Measurements from ENCODE around the gene PATZ1.
"Not testable (repeated sequence)": the region's sequence is repeated elsewhere in the genome, so short reads cannot be mapped to it uniquely, and the experiment has no call there.

PATZ1 gene

DNA sequence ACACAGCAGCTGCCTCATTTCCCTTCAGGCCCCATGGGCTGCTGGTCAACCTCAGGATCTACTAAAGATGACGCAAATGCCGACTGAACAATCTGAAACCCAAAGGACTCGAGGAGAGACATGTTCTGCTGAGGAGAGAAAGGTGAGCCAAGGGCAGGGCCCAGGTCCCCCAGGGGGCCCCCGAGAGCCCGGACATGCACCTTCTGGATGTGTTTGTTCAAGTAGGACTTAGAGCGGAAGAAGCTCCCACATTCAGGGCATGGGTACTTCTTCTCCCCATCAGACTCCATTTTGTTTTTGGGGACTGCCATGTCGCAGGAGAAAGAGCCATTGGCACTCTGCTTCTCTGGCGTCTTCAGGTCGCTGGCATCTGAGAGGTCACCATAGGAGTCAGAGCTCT is 19.3 kb downstream of the PATZ1 start:
- DNase-seq (ENCODE audit: extremely low spot score) = no peak
- ChIA-PET CTCF (interaction anchor here (5.6 kb wide), 1 partner anchor 14 kb away, joined by 39 read pairs; no protein-coding TSS in a partner anchor), POLR2A (no interaction called here)
- TF ChIP-seq CTCF (IDR thresholded peaks at IDR 0.05; ENCODE audit: control extremely low read depth, extremely low read depth, low read depth, missing control alignments) = no peak

DNA sequence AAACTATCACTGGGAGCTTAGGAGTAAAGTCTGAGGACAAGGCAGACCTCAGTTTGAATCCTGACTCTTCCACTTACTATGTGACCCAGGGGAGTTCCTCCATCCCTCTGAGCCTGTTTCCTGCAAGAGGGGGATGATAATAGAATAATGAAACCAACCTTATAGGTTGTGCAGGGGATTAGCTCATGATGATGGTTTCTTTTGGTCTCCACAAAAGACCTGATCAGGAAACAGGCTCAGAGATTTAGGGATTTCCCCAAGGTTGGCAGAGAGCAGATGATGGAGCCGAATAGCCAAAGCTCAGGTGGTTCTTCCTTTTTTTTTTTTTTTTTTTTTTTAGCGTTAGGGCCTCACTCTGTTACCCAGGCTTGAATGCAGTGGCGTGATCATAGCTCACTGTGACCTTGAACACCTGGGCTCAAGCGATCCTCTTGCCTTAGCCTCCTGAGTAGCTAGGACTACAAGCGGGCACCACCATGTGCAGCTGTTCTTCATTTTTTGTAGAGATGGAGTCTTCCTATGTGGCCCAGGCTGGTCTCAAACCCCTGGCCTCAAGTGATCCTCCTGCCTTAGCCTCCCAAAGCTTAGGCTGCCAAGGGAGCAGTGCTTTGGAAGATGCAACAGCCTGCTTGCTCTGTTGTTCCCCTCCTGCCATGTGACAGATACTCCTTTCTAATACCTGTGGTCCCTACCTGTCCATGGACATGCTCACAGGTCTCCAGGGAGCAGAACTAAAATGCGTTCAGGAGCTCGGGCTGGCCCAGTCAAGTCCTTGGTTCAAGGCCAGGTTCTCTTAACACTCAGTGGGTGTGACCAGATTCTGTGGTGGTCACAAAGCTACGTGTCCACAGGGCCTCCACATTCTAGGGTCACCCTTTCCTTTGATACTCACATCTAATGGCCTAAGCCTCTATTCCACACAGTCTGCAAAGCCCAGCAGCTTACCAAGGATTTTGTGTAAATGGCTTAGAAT is 22.3 kb downstream of the PATZ1 start:
- ChIA-PET POLR2A (no interaction called here), CTCF (interaction anchor here (1.0 to 5.6 kb wide), 7 partner anchors 8 to 51 kb away, joined by 3 to 39 read pairs (median 4); partner anchors contain the start of gene PIK3IP1)
- TF ChIP-seq CTCF (IDR thresholded peaks at IDR 0.05; ENCODE audit: control extremely low read depth, extremely low read depth, low read depth, missing control alignments) = no peak
- no peak for DNase-seq (ENCODE audit: extremely low spot score)

DNA sequence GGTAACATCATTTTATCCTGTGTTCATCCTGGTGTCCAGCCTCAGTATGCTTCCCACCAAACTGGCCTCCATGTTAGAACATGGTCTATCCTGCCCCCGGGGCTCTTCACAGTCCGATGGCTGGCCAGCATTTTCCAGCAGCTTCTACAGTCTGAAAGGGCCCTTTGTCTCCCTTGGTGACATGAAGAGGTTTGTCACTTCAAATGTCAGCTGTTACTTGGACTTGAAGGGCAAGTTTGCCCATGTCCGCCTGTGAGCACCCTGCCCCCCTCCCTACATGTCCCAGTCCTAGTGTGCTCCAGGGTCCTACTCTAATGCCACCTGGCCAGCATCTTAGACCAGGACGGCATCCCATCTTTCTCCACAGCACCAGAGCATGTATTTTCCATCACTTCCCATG is 24.7 kb downstream of the PATZ1 start:
- no peak for TF ChIP-seq CTCF (IDR thresholded peaks at IDR 0.05; ENCODE audit: control extremely low read depth, extremely low read depth, low read depth, missing control alignments)
- ChIA-PET CTCF (interaction anchor here (0.6 to 2.2 kb wide), 2 partner anchors 8 to 18 kb away, joined by 3 to 17 read pairs; no protein-coding TSS in a partner anchor), POLR2A (no interaction called here)
- DNase-seq (ENCODE audit: extremely low spot score) = no peak

- POLR2A ChIA-PET; DNase-seq (ENCODE audit: extremely low spot score): not testable (repeated sequence)
- CTCF ChIA-PET = interaction anchor here (1.0 to 6.5 kb wide), 21 partner anchors 9 to 229 kb away, joined by 3 to 84 read pairs (median 5); partner anchors contain the start of genes LIMK2, PIK3IP1 and SELENOM
Measured at GRCh38 chr22:31314220-31314619, 31.9 kb downstream of the PATZ1 start.

GRCh38 chr22:31313366-31314147 is 32.6 kb downstream of the PATZ1 start:
- CTCF ChIA-PET = interaction anchor here (0.9 to 6.5 kb wide), 40 partner anchors 8 to 317 kb away, joined by 3 to 84 read pairs (median 4); partner anchors contain the start of genes LIMK2, PATZ1, PIK3IP1 and SELENOM
- POLR2A ChIA-PET = no interaction called here

DNA sequence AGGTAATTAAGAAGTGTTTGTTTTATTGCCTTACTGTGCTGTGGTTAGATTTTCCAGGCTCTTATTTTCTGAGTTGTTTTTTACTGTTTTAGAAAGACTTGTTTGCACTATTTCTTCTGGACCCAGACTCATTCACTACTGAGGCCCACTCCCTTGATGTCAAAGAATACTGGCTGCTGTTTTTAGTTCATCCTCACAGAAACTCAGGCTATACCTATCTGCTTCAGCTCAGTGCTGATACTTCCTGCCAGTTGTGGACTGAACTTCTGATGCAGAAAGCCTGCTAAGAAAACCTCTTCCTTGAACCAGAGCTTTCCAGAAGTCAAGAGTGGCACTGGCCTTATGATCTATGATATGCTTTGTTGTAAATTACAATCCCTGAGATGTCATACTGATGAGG is 38.0 kb downstream of the PATZ1 start:
- DNase-seq (ENCODE audit: extremely low spot score) = no peak
- TF ChIP-seq CTCF (IDR thresholded peaks at IDR 0.05; ENCODE audit: control extremely low read depth, extremely low read depth, low read depth, missing control alignments) = no peak
- ChIA-PET CTCF (interaction anchor here (0.6 to 2.2 kb wide), 2 partner anchors 15 to 16 kb away, joined by 4 to 10 read pairs; partner anchors contain the start of gene PIK3IP1), POLR2A (no interaction called here)

More at GRCh38 chr22:31313366-31314147, 32.6 kb downstream of the PATZ1 start:
- TF ChIP-seq CTCF (IDR thresholded peaks at IDR 0.05; ENCODE audit: control extremely low read depth, extremely low read depth, low read depth, missing control alignments) = peak; percentile 89
- peak; percentile 65 for DNase-seq (ENCODE audit: extremely low spot score)

Measured in GM10248 (cell line).